ENCODE results near the gene SPP1. TPM values are rescaled to one million over a fixed set of nuclear protein-coding genes. Genes with fewer than 3 reads are reported as not detected.
"Not testable (repeated sequence)": the region's sequence is repeated elsewhere in the genome, so short reads cannot be mapped to it uniquely, and the experiment has no call there.

Gene SPP1
- total RNA-seq, 1 donor from 2014 or later: 4.7 TPM

DNA sequence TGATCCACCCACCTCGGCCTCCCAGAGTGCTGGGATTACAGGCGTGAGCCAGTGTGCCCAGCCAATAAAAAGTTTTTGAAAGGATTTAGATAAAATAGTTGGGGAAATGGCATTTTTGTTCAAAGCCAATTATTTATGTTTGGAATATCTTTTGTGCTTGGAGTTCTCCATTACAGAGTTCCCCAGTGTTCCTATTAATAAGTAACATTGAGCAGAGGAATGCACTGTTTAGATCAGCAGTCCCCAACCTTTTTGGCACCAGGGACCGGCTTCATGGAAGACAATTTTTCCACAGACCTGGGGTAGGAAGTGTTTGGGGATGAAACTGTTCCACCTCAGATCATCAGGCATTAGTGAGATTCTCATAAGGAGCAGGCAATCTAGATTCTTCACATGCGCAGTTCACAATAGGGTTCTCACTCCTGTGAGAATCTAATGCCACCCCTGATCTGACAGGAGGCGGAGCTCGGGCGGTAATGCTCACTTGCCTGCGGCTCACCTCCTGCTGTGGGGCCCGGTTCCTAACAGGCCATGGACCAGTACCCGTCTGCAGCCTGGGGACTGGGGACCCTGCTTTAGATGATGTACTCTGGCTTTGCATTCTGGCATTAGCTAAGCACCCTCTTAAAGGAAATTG lies 40.3 kb downstream of the SPP1 start:
- no peak overlapping the region for H3K4me3 Mint-ChIP-seq (ENCODE audit: unreplicated experiment)
- H3K9me3 Mint-ChIP-seq (ENCODE audit: unreplicated experiment): no peaks in the 10 kb centered on the region
- TF ChIP-seq, protein P1, sequence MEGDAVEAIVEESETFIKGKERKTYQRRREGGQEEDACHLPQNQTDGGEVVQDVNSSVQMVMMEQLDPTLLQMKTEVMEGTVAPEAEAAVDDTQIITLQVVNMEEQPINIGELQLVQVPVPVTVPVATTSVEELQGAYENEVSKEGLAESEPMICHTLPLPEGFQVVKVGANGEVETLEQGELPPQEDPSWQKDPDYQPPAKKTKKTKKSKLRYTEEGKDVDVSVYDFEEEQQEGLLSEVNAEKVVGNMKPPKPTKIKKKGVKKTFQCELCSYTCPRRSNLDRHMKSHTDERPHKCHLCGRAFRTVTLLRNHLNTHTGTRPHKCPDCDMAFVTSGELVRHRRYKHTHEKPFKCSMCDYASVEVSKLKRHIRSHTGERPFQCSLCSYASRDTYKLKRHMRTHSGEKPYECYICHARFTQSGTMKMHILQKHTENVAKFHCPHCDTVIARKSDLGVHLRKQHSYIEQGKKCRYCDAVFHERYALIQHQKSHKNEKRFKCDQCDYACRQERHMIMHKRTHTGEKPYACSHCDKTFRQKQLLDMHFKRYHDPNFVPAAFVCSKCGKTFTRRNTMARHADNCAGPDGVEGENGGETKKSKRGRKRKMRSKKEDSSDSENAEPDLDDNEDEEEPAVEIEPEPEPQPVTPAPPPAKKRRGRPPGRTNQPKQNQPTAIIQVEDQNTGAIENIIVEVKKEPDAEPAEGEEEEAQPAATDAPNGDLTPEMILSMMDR (IDR thresholded peaks at IDR 0.05; ENCODE audit: unreplicated experiment): no peak
- peaks cover 15% of the 10 kb centered on the region for H3K4me1 Mint-ChIP-seq (ENCODE audit: unreplicated experiment)
- no peak overlapping the region for H3K27ac Mint-ChIP-seq (ENCODE audit: unreplicated experiment)
- no peaks in the 10 kb centered on the region for H3K36me3 Mint-ChIP-seq (ENCODE audit: low read depth, unreplicated experiment)
- no peak for DNase-seq (ENCODE audit: low spot score)
- H3K27me3 Mint-ChIP-seq (ENCODE audit: unreplicated experiment): no peaks in the 10 kb centered on the region

DNA sequence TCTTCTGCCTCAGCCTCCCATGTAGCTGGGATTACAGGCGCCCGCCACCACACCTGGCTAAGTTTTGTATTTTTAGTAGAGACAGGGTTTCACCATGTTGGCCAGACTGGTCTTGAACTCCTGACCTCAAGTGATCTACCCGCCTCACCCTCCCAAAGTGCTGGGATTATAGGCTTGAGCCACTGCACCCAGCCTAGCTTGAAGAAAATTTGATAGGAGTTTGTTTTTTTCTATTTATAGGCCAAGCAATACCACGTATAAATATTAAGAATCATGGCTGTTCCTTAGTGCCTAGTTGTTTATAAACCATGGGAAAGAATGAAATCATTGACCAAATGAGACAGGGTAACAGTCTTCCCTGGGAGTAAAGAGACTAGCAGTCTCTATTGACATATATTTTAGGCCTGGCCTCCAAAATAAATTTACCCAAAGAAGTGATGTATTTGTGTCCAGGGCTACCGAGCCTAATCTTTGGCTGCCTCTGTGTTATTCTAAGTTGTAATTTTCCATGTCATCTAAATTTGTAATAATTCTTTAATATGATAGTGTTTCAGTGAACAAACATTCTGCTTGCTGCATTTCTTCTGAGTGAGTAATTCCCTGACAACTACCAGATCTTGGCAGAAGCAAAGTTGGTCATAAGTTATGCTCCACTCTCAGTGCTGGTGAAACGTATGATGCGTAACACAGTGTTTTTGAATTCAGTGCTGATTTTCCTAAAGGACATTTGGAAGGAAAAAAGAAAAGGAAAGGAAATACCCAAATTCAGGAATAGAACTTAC lies 42.2 kb downstream of the SPP1 start:
- H3K9me3 Mint-ChIP-seq (ENCODE audit: unreplicated experiment): no peaks in the 10 kb centered on the region
- no peaks in the 10 kb centered on the region for H3K36me3 Mint-ChIP-seq (ENCODE audit: low read depth, unreplicated experiment)
- TF ChIP-seq, protein P1 (IDR thresholded peaks at IDR 0.05; ENCODE audit: unreplicated experiment): no peak
- no peak overlapping the region for H3K27ac Mint-ChIP-seq (ENCODE audit: unreplicated experiment)
- no peak for DNase-seq (ENCODE audit: low spot score)
- H3K27me3 Mint-ChIP-seq (ENCODE audit: unreplicated experiment): no peaks in the 10 kb centered on the region
- peaks cover 11% of the 10 kb centered on the region for H3K4me1 Mint-ChIP-seq (ENCODE audit: unreplicated experiment)
- no peak overlapping the region for H3K4me3 Mint-ChIP-seq (ENCODE audit: unreplicated experiment)

DNA sequence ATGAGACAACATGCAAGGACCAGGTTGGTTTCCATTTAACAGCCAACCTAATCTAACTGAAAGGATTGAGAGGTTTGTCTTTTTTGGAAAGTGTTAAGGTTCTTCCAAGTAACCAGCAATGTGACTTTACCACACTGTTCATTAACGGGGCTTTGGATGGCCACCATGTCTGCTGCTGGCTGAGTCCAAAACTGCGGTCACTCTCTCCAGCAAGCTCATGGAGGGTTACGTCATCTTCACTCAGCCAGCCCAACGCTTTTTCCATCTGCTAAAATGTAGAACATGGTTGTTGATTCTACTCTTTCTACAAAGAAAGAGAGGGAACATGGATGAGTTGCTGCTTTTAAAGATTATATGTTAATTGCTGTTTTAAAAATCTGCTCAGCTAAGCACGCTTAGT lies 43.0 kb downstream of the SPP1 start:
- Mint-ChIP-seq H3K4me3 (ENCODE audit: unreplicated experiment) (no peak overlapping the region), H3K36me3 (ENCODE audit: low read depth, unreplicated experiment) (peaks cover 5% of the 10 kb centered on the region), H3K9me3 (ENCODE audit: unreplicated experiment) (no peaks in the 10 kb centered on the region), H3K4me1 (ENCODE audit: unreplicated experiment) (peaks cover 4% of the 10 kb centered on the region), H3K27me3 (ENCODE audit: unreplicated experiment) (no peaks in the 10 kb centered on the region), H3K27ac (ENCODE audit: unreplicated experiment) (no peak overlapping the region)
- DNase-seq (ENCODE audit: low spot score): no peak
- TF ChIP-seq, protein P1 (IDR thresholded peaks at IDR 0.05; ENCODE audit: unreplicated experiment): no peak

DNA sequence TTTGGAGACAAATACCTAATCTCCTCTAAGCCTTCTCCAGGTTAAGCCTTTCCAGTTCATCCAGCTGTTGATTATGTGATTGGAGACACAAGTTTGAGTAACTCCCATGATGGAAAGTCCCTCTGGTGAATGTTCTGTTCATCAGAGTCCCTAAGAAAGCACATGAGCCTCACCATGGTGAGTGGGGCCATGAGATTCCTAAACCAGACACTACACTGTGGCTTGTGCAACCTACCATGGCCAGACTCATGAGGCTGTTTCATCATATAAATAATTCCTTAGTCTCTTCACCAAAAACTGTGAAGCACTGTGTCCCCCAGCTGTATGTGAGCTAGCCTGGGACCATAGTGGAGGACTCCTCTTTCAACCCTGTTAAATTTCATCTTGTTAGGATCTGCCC lies 46.3 kb downstream of the SPP1 start:
- Mint-ChIP-seq H3K4me1 (ENCODE audit: unreplicated experiment) (no peaks in the 10 kb centered on the region), H3K27ac (ENCODE audit: unreplicated experiment) (no peak overlapping the region), H3K9me3 (ENCODE audit: unreplicated experiment) (peaks cover 9% of the 10 kb centered on the region), H3K4me3 (ENCODE audit: unreplicated experiment) (no peak overlapping the region), H3K27me3 (ENCODE audit: unreplicated experiment) (peaks cover 3% of the 10 kb centered on the region), H3K36me3 (ENCODE audit: low read depth, unreplicated experiment) (peaks cover 23% of the 10 kb centered on the region)
- no peak for DNase-seq (ENCODE audit: low spot score)
- TF ChIP-seq, protein P1 (IDR thresholded peaks at IDR 0.05; ENCODE audit: unreplicated experiment): no peak

DNA sequence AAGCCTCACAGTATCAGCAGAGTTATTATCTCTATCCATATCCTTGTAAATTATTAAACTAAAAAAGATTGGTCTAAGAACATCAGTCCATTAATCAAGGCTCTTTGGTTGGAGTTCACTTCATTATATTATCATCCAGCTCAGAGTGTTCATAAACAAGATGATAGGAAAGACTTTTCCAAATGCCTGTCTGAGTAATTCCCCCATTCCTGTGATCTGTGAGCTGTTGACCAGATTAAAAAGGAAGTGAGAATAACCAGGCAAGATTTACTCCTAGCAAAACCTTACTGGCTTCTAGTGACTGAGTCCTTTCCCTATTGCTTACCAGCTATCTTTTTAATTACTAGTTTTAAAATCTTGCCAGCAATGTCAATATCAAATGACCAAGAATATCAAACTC lies 46.8 kb downstream of the SPP1 start:
- Mint-ChIP-seq H3K36me3 (ENCODE audit: low read depth, unreplicated experiment) (peaks cover 25% of the 10 kb centered on the region), H3K4me1 (ENCODE audit: unreplicated experiment) (no peaks in the 10 kb centered on the region), H3K27me3 (ENCODE audit: unreplicated experiment) (peaks cover 3% of the 10 kb centered on the region), H3K9me3 (ENCODE audit: unreplicated experiment) (peaks cover 9% of the 10 kb centered on the region), H3K4me3 (ENCODE audit: unreplicated experiment) (no peak overlapping the region), H3K27ac (ENCODE audit: unreplicated experiment) (no peak overlapping the region)
- DNase-seq (ENCODE audit: low spot score): no peak
- TF ChIP-seq, protein P1 (IDR thresholded peaks at IDR 0.05; ENCODE audit: unreplicated experiment): no peak

DNA sequence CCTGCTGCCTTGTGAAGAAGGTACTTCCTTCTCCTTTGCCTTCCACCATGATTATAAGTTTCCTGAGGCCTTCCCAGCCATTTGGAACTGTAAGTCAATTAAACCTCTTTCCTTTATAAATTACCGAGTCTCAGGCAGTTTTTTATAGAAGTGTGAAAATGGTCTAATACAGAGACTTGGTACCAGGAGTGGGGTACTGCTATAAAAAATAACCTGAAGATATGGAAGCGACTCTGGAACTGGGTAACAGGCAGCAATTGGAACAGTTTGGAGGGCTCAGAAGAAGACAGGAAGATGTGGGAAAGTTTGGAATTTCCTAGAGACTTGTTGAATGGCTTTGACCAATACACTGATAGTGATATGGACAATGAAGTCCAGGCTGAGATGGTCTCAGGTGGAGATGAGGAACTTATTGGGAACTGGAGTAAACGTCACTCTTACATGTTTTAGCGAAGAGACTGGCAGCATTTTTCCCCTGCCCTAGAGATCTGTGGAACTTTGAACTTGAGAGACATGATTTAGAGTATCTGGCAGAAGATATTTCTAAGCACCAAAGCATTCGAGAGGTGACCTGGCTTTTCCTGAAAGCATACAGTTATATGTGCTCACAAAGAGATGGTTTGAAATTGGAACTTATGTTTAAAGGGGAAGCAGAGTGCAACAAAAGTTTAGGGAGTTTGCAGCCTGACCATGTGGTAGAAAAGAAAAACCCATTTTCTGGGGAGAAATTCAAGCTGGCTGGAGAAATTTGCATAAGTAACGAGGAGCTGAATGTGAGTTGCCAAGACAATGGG lies 50.6 kb downstream of the SPP1 start:
- H3K9me3 Mint-ChIP-seq (ENCODE audit: unreplicated experiment); DNase-seq (ENCODE audit: low spot score); H3K27me3 Mint-ChIP-seq (ENCODE audit: unreplicated experiment); H3K27ac Mint-ChIP-seq (ENCODE audit: unreplicated experiment); H3K4me1 Mint-ChIP-seq (ENCODE audit: unreplicated experiment): not testable (repeated sequence)
- peaks cover 34% of the 10 kb centered on the region for H3K36me3 Mint-ChIP-seq (ENCODE audit: low read depth, unreplicated experiment)
- H3K4me3 Mint-ChIP-seq (ENCODE audit: unreplicated experiment): peak overlapping the region; percentile 84

All from endothelial cell (in vitro differentiated cells).